ENCODE results near the gene FYB2. TPM values are rescaled to one million over a fixed set of nuclear protein-coding genes. Genes with fewer than 3 reads are reported as not detected.

The FYB2 gene
- total RNA-seq, 1 experiment from 2014 or later: 0.15 TPM

DNA sequence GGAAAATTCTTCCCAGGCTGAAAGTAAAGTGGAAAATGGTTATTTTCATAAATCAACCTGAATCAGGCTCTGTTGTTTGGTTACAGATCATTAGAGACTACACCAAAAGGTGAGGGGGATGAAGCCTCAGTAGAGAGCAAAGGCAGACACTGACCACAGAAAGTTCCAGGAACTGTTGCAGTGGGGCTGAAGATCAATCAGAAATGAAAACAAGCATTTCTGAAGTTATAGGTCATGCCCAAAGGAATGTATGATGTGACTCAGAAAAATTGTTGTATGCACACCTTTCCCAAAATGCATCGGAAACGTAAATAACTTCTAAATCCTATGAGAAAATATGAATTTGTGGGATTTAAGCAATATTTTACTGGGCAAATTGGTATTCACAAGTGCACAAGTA is 63.3 kb downstream of the FYB2 start (continued):
- no peak for TF ChIP-seq AR (CRISPR knock-in tag; IDR thresholded peaks at IDR 0.05)

GRCh38 chr1:56754708-56755479 is 64.3 kb downstream of the FYB2 start:
- DNase-seq (ENCODE audit: low spot score) (no peak), ATAC-seq (no peak)
- H3K9me3 Mint-ChIP-seq: no peaks in the 10 kb centered on the region
- H3K36me3 Mint-ChIP-seq: no peaks in the 10 kb centered on the region
- H3K27ac Mint-ChIP-seq: no peak overlapping the region
- TF ChIP-seq CTCF (IDR thresholded peaks at IDR 0.05) (no peak), CBFB (CRISPR knock-in tag; IDR thresholded peaks at IDR 0.05; ENCODE audit: low read depth) (no peak), ZNF219 (CRISPR knock-in tag; IDR thresholded peaks at IDR 0.05; ENCODE audit: borderline replicate concordance) (no peak), ZNF396 (CRISPR knock-in tag; IDR thresholded peaks at IDR 0.05; ENCODE audit: borderline replicate concordance) (no peak), TEAD4 (CRISPR knock-in tag; IDR thresholded peaks at IDR 0.05) (no peak), MAX (CRISPR knock-in tag; IDR thresholded peaks at IDR 0.05) (no peak), TP53 (CRISPR knock-in tag; IDR thresholded peaks at IDR 0.05) (no peak), CREB1 (CRISPR knock-in tag; IDR thresholded peaks at IDR 0.05) (no peak), ZNF232 (CRISPR knock-in tag; IDR thresholded peaks at IDR 0.05) (no peak), ELF4 (CRISPR knock-in tag; IDR thresholded peaks at IDR 0.05; ENCODE audit: low read depth) (no peak), ZMAT4 (CRISPR knock-in tag; IDR thresholded peaks at IDR 0.05) (no peak), NFATC4 (CRISPR knock-in tag; IDR thresholded peaks at IDR 0.05) (no peak), NFYB (CRISPR knock-in tag; conservative IDR thresholded peaks at IDR 0.05; ENCODE audit: low read depth) (no peak), JAZF1 (CRISPR knock-in tag; IDR thresholded peaks at IDR 0.05) (no peak)
- TF ChIP-seq, protein P1, sequence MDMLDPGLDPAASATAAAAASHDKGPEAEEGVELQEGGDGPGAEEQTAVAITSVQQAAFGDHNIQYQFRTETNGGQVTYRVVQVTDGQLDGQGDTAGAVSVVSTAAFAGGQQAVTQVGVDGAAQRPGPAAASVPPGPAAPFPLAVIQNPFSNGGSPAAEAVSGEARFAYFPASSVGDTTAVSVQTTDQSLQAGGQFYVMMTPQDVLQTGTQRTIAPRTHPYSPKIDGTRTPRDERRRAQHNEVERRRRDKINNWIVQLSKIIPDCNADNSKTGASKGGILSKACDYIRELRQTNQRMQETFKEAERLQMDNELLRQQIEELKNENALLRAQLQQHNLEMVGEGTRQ (CRISPR knock-in tag; IDR thresholded peaks at IDR 0.05): no peak
- TF ChIP-seq, protein P2, sequence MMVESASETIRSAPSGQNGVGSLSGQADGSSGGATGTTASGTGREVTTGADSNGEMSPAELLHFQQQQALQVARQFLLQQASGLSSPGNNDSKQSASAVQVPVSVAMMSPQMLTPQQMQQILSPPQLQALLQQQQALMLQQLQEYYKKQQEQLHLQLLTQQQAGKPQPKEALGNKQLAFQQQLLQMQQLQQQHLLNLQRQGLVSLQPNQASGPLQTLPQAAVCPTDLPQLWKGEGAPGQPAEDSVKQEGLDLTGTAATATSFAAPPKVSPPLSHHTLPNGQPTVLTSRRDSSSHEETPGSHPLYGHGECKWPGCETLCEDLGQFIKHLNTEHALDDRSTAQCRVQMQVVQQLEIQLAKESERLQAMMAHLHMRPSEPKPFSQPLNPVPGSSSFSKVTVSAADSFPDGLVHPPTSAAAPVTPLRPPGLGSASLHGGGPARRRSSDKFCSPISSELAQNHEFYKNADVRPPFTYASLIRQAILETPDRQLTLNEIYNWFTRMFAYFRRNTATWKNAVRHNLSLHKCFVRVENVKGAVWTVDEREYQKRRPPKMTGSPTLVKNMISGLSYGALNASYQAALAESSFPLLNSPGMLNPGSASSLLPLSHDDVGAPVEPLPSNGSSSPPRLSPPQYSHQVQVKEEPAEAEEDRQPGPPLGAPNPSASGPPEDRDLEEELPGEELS (CRISPR knock-in tag; IDR thresholded peaks at IDR 0.05): no peak
- TF ChIP-seq, protein P3, sequence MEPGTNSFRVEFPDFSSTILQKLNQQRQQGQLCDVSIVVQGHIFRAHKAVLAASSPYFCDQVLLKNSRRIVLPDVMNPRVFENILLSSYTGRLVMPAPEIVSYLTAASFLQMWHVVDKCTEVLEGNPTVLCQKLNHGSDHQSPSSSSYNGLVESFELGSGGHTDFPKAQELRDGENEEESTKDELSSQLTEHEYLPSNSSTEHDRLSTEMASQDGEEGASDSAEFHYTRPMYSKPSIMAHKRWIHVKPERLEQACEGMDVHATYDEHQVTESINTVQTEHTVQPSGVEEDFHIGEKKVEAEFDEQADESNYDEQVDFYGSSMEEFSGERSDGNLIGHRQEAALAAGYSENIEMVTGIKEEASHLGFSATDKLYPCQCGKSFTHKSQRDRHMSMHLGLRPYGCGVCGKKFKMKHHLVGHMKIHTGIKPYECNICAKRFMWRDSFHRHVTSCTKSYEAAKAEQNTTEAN (CRISPR knock-in tag; IDR thresholded peaks at IDR 0.05): no peak
- ChIA-PET POLR2A (no interaction called here), CTCF (interaction anchor here (1.5 to 2.0 kb wide), 2 partner anchors 49 to 65 kb away, joined by 7 to 8 read pairs; partner anchors contain the start of gene FYB2)
- H3K27me3 Mint-ChIP-seq (ENCODE audit: low read depth): no peaks in the 10 kb centered on the region
- H3K4me1 Mint-ChIP-seq: no peaks in the 10 kb centered on the region
- no peak overlapping the region for H3K4me3 Mint-ChIP-seq
